ENCODE measurements around the gene ATP11A.

- TF ChIP-seq CTCF (IDR thresholded peaks at IDR 0.05; ENCODE audit: extremely low read depth in 1 of 2, insufficient read depth in 1 of 2, low read depth in 1 of 2, low read length in 2 of 2) (no peak), POLR2A (IDR thresholded peaks at IDR 0.05; ENCODE audit: low read depth, low read length) (no peak), POLR2AphosphoS5 (IDR thresholded peaks at IDR 0.05; ENCODE audit: insufficient read depth, low read depth, low read length) (no peak), FOS (IDR thresholded peaks at IDR 0.05; ENCODE audit: borderline replicate concordance, insufficient read depth, low read length) (no peak), EZH2 (IDR thresholded peaks at IDR 0.05; ENCODE audit: borderline replicate concordance, low read depth, low read length, severe bottlenecking) (no peak)
- TF ChIP-seq, protein P1, sequence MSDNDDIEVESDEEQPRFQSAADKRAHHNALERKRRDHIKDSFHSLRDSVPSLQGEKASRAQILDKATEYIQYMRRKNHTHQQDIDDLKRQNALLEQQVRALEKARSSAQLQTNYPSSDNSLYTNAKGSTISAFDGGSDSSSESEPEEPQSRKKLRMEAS (IDR thresholded peaks at IDR 0.05; ENCODE audit: insufficient read depth, insufficient read length): no peak
These were observed 147.7 kb downstream of the ATP11A start for GRCh38 chr13:112837371-112838037.

Data from endothelial cell of umbilical vein (primary cell).